Measurements from ENCODE around the gene ZNF181. TPM values are rescaled to one million over a fixed set of nuclear protein-coding genes. Genes with fewer than 3 reads are reported as not detected.

The ZNF181 gene
- total RNA-seq, 1 experiment from 2014 or later: 8.2 TPM

GRCh38 chr19:34731019-34731829 lies 2.8 kb upstream of the ZNF181 start:
- H3T11ph ChIP-seq (ENCODE audit: low read length): no peak overlapping the region

More at GRCh38 chr19:34731019-34731829, 2.8 kb upstream of the ZNF181 start:
- H2BK12ac ChIP-seq (ENCODE audit: insufficient read length, low read depth, low read length): no peak overlapping the region
- no peak overlapping the region for H2BK20ac ChIP-seq (ENCODE audit: low read depth, low read length, poor library complexity, severe bottlenecking)
- DNase-seq: no peak
- H2AK5ac ChIP-seq (ENCODE audit: insufficient read length, low read length): no peak overlapping the region
- no peak overlapping the region for H2AFZ ChIP-seq (ENCODE audit: low read length)
- peaks cover 11% of the 10 kb centered on the region for H3K23me2 ChIP-seq (ENCODE audit: insufficient read length, low read depth, low read length, poor library complexity, severe bottlenecking)
- H3K4ac ChIP-seq (ENCODE audit: low read depth, low read length): no peak overlapping the region
- no peak overlapping the region; a peak in 1 of 5 replicates for H3K4me3 Mint-ChIP-seq
- no peak overlapping the region for H3K9ac ChIP-seq (ENCODE audit: extremely low read depth, insufficient read length, low read length)
- H4K91ac ChIP-seq (ENCODE audit: insufficient read length, low read depth, low read length): no peak overlapping the region
- no peaks in the 10 kb centered on the region for H3K79me1 ChIP-seq (ENCODE audit: insufficient read depth, low read depth, low read length, poor library complexity, severe bottlenecking)
- H4K8ac ChIP-seq (replicated peaks; ENCODE audit: insufficient read length, low read depth, low read length): no peak overlapping the region
- no peaks in the 10 kb centered on the region for H3K27me3 ChIP-seq (ENCODE audit: insufficient read depth, low read length)
- H3K9me3 Mint-ChIP-seq: peaks cover 14 to 29% of the 10 kb centered on the region in 2 experiments
- H3K27me3 Mint-ChIP-seq (ENCODE audit: low read depth): peaks cover 13% of the 10 kb centered on the region
- no peak overlapping the region for H2BK15ac ChIP-seq (ENCODE audit: low read depth, low read length)
- peaks cover 0 to 7% (median 6%) of the 10 kb centered on the region in 3 experiments; a peak in 3 of 7 replicates for H3K36me3 Mint-ChIP-seq (ENCODE audit: insufficient read depth in 1 of 3, low read depth in 3 of 3)
- peaks cover 15 to 18% of the 10 kb centered on the region in 2 experiments; a peak in 3 of 4 replicates for H3K4me1 Mint-ChIP-seq
- WGBS (ENCODE audit: extremely low coverage, insufficient read length, low lambda C conversion rate): no CpG with 5 or more reads among the region's 11 CpGs
- no peak overlapping the region for H3K14ac ChIP-seq (ENCODE audit: insufficient read depth, low read length)
- no peaks in the 10 kb centered on the region for H3K4me1 ChIP-seq (ENCODE audit: insufficient read depth, low read length)
- no peaks in the 10 kb centered on the region for H3K9me3 ChIP-seq (ENCODE audit: control insufficient read depth, low read depth, low read length)
- no peak overlapping the region for H4K5ac ChIP-seq (ENCODE audit: insufficient read length, low read depth, low read length)
- no peak overlapping the region for H3K56ac ChIP-seq (ENCODE audit: insufficient read length, low read depth, low read length)
- TF ChIP-seq CTCF (conservative IDR thresholded peaks at IDR 0.05): no peak
- no peak overlapping the region for H3K27ac ChIP-seq (ENCODE audit: insufficient read length, low read depth, low read length)
- no peak overlapping the region for H2BK120ac ChIP-seq (ENCODE audit: low read depth, low read length, poor library complexity, severe bottlenecking)
- H3K18ac ChIP-seq (ENCODE audit: insufficient read length, low read depth, low read length): no peak overlapping the region
- no peak overlapping the region for H2BK5ac ChIP-seq (ENCODE audit: insufficient read length, low read length)
- no peak overlapping the region for H3K23ac ChIP-seq (ENCODE audit: insufficient read length, low read depth, low read length)
- no peaks in the 10 kb centered on the region for H4K20me1 ChIP-seq (ENCODE audit: control insufficient read depth, insufficient read depth, insufficient read length)
- no peaks in the 10 kb centered on the region for H3K79me2 ChIP-seq (ENCODE audit: insufficient read depth, low read length)
- H3K27ac Mint-ChIP-seq: no peak overlapping the region
- no peak overlapping the region for H3K4me2 ChIP-seq (ENCODE audit: insufficient read depth, insufficient read length, low read length)
